MM.1S (cell line): Measurements from ENCODE around the gene GPR157.

ENCODE experiments used
- DNase-seq: peaks from one replicate; pipeline ENCODE4 v3.0.0-alpha.2; 2015
- H2AFZ ChIP-seq: fragments of 300-600 bp; sonication (generic); 2 replicates; pipeline ENCODE4 v1.6.0; 2016; ENCODE audit warnings: antibody characterized with exemption, low read length
- H3F3A ChIP-seq: fragments of 300-600 bp; sonication (generic); 2 replicates; pipeline ENCODE4 v1.6.1; 2016; ENCODE audit warnings: mild to moderate bottlenecking, antibody characterized with exemption, low read length, moderate library complexity, mixed read lengths; ENCODE audit not compliant: insufficient read depth
- H3K27ac ChIP-seq: fragments of 300-600 bp; sonication (generic); 2 replicates; pipeline ENCODE4 v1.5.1; 2016; ENCODE audit warnings: mild to moderate bottlenecking, low read length
- H3K27me3 ChIP-seq: fragments of 300-600 bp; sonication (generic); replicated peaks from 2 replicates; pipeline ENCODE4 v1.6.0; 2016; ENCODE audit warnings: low read length; ENCODE audit not compliant: insufficient read depth
- H3K36me3 ChIP-seq: fragments of 300-600 bp; sonication (generic); replicated peaks from 2 replicates; pipeline ENCODE4 v1.6.1; 2016; ENCODE audit warnings: mild to moderate bottlenecking, low read length, mixed read lengths; ENCODE audit not compliant: insufficient read depth
- H3K4me1 ChIP-seq: fragments of 300-600 bp; sonication (generic); 2 replicates; pipeline ENCODE4 v1.6.1; 2016; ENCODE audit warnings: low read length, mixed read lengths
- H3K4me2 ChIP-seq: fragments of 300-600 bp; sonication (generic); 2 replicates; pipeline ENCODE4 v1.6.0; 2016; ENCODE audit warnings: low read depth, low read length
- H3K4me3 ChIP-seq: fragments of 300-600 bp; sonication (generic); 2 replicates; pipeline ENCODE4 v1.5.1; 2016; ENCODE audit warnings: low read length, mixed read lengths
- H3K79me2 ChIP-seq: fragments of 300-600 bp; sonication (generic); 2 replicates; pipeline ENCODE4 v1.6.1; 2016; ENCODE audit warnings: mixed run types, low read length, mixed read lengths
- H3K9ac ChIP-seq: fragments of 300-600 bp; sonication (generic); 2 replicates; pipeline ENCODE4 v1.6.1; 2016; ENCODE audit warnings: low read length, mixed read lengths
- H3K9me2 ChIP-seq: fragments of 300-600 bp; sonication (generic); replicated peaks from 2 replicates; pipeline ENCODE4 v1.6.1; 2016; ENCODE audit warnings: mild to moderate bottlenecking, low read length, mixed read lengths; ENCODE audit not compliant: insufficient read depth
- H3K9me3 ChIP-seq: fragments of 300-600 bp; sonication (generic); replicated peaks from 2 replicates; pipeline ENCODE4 v1.6.1; 2016; ENCODE audit warnings: mild to moderate bottlenecking, low read length, mixed read lengths; ENCODE audit not compliant: insufficient read depth
- H4K20me1 ChIP-seq: fragments of 300-600 bp; sonication (generic); 2 replicates; pipeline ENCODE4 v1.6.1; 2016; ENCODE audit warnings: mild to moderate bottlenecking, low read length, moderate library complexity, mixed read lengths; ENCODE audit not compliant: insufficient read depth
- EZH2 ChIP-seq: fragments of 300-600 bp; sonication (generic); optimal IDR thresholded peaks from 2 replicates; pipeline ENCODE3; 2017; ENCODE audit warnings: low read depth, mild to moderate bottlenecking, antibody characterized with exemption, low read length, mixed read lengths
- EZH2phosphoT487 ChIP-seq: fragments of 300-600 bp; sonication (generic); IDR thresholded peaks from 2 replicates; pipeline ENCODE4 v1.6.1; 2018; ENCODE audit warnings: antibody characterized with exemption, low read length
- TF ChIP-seq, protein P1 (sequence below): fragments of 300-600 bp; sonication (generic); IDR thresholded peaks from 2 replicates; pipeline ENCODE4 v1.5.1; 2016; ENCODE audit warnings: antibody characterized with exemption, low read length, mixed read lengths

GPR157 gene

DNA sequence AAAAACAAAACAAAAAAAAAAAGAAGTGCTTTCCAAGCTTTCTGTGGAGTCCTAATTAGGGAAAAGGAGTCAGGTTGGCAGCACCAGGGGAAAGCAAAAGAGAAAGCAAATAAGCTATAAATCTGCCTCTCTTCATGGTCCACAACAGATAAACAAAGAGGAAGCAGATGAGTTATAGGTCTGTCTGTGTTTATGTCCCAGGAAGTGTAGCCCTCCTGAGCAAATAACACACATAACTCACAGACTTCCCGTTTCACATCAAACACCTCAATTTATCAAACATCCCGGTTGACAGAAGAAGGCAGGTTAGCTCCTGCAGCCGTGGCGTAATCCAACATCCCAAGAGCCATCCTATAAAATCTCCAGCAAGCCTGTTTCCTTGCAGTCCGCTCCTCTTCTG is 53.9 kb downstream of the GPR157 start:
- peaks cover 34% of the 10 kb centered on the region for H3K27me3 ChIP-seq
- no peak overlapping the region for H3K4me3 ChIP-seq
- H3K4me2 ChIP-seq: peak overlapping the region; percentile 10; the same call in 1 of the 2 replicates
- H3K36me3 ChIP-seq: no peaks in the 10 kb centered on the region
- no peak overlapping the region for H2AFZ ChIP-seq
- TF ChIP-seq EZH2phosphoT487 (no peak), EZH2 (no peak)
- TF ChIP-seq, protein P1, sequence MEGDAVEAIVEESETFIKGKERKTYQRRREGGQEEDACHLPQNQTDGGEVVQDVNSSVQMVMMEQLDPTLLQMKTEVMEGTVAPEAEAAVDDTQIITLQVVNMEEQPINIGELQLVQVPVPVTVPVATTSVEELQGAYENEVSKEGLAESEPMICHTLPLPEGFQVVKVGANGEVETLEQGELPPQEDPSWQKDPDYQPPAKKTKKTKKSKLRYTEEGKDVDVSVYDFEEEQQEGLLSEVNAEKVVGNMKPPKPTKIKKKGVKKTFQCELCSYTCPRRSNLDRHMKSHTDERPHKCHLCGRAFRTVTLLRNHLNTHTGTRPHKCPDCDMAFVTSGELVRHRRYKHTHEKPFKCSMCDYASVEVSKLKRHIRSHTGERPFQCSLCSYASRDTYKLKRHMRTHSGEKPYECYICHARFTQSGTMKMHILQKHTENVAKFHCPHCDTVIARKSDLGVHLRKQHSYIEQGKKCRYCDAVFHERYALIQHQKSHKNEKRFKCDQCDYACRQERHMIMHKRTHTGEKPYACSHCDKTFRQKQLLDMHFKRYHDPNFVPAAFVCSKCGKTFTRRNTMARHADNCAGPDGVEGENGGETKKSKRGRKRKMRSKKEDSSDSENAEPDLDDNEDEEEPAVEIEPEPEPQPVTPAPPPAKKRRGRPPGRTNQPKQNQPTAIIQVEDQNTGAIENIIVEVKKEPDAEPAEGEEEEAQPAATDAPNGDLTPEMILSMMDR: no peak
- H4K20me1 ChIP-seq: no peaks in the 10 kb centered on the region
- no peak overlapping the region for H3K27ac ChIP-seq
- DNase-seq: no peak
- H3K4me1 ChIP-seq: peaks cover 30% of the 10 kb centered on the region
- no peak overlapping the region for H3K9ac ChIP-seq
- H3F3A ChIP-seq: peaks cover 12% of the 10 kb centered on the region
- H3K9me2 ChIP-seq: no peaks in the 10 kb centered on the region
- no peaks in the 10 kb centered on the region for H3K9me3 ChIP-seq
- no peaks in the 10 kb centered on the region for H3K79me2 ChIP-seq

DNA sequence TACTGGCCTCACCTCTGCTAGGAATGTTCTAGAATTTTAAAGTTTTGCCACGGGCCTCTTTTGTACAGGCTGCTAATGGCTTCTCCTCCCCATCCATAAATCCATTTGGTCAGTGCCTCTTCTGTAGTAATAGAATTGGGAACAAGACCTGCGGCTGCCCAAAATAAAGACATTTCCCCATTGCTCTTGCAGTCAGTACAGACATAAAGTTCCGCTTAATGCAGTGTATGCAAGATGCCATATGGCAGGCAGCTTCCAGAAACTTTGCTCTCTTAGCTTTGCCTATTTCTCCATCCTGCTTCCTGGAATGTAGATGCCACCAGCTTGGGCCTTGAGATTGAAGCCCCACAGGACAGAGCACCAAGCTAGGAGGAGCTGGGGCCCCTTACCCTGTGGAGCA is 55.8 kb downstream of the GPR157 start:
- Histone ChIP-seq H3K36me3 (no peaks in the 10 kb centered on the region), H3K4me1 (peaks cover 25% of the 10 kb centered on the region), H3F3A (peaks cover 3% of the 10 kb centered on the region), H3K9ac (no peak overlapping the region), H3K79me2 (no peaks in the 10 kb centered on the region), H3K27ac (no peak overlapping the region), H3K27me3 (peaks cover 25% of the 10 kb centered on the region), H3K4me2 (no peak overlapping the region), H2AFZ (no peak overlapping the region), H3K9me2 (no peaks in the 10 kb centered on the region), H4K20me1 (no peaks in the 10 kb centered on the region), H3K4me3 (no peak overlapping the region), H3K9me3 (no peaks in the 10 kb centered on the region)
- no peak for TF ChIP-seq EZH2phosphoT487
- TF ChIP-seq, protein P1: no peak
- TF ChIP-seq EZH2: no peak
- no peak for DNase-seq

DNA sequence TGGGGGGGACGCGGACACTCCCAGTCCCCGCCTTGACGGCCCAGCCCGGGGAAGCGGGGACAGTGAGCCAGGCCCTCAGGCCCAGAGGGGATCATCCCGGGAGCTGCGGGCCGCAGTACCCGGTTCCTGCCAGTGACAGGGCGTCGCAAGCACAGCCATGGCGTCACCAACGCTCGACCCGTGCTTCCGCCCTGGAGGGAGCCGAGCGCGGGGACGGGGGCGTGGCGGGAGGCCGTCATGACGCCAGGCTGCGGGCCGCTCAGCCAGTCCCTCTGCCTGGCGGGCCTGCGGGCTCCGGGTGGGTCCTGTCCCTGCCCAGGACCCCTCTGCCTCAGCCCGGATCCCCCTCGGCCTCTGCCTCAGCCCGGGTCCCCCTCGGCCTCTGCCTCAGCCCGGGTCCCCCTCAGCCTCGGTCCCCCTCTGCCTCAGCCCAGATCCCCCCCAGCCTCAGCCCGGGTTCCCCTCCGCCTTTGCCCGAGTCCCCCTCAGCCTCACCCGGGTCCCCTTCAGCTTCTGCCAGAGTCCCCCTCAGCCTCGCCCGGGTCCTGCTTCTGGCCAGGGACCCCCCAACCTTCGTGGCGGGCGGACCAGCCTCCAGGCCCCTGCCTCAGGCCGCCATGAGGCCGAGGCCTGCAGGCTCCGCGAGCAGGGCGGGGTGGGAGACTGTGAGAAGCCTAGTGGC is 57.2 kb downstream of the GPR157 start:
- H3K4me2 ChIP-seq: no peak overlapping the region

More for the DNA sequence above, 57.2 kb downstream of the GPR157 start:
- Histone ChIP-seq H3K27ac (no peak overlapping the region), H3K36me3 (no peaks in the 10 kb centered on the region), H3K4me1 (peaks cover 20% of the 10 kb centered on the region), H3K9me3 (no peaks in the 10 kb centered on the region), H3K9me2 (no peaks in the 10 kb centered on the region), H3K27me3 (peaks cover 25% of the 10 kb centered on the region), H4K20me1 (no peaks in the 10 kb centered on the region), H3K9ac (no peak overlapping the region), H3K79me2 (no peaks in the 10 kb centered on the region), H3K4me3 (no peak overlapping the region), H3F3A (peaks cover 3% of the 10 kb centered on the region; the same call in 1 of the 2 replicates), H2AFZ (no peak overlapping the region)
- no peak for DNase-seq
- no peak for TF ChIP-seq EZH2
- TF ChIP-seq, protein P1: no peak
- TF ChIP-seq EZH2phosphoT487: no peak
